Body of pancreas (tissue), 4 donors: ENCODE results near the gene RNF213. TPM values are rescaled to one million over a fixed set of nuclear protein-coding genes. Genes with fewer than 3 reads are reported as not detected.

Source experiments
- ATAC-seq: fragments of 150-250 bp; one replicate; pipeline ENCODE4 v1.9.1; 2016
- DNase-seq, 4 donors: peaks; one replicate each; pipeline ENCODE4 v3.0.0-alpha.2; 2019
- H3K27ac ChIP-seq, 4 donors: fragments of 200-600 bp; sonication (generic); 1 replicate in 3 of 4; 2 replicates in 1 of 4; pipeline versions ENCODE4 v1.5.1 to v1.6.1; 2016 to 2019; ENCODE audit warnings: mild to moderate bottlenecking in 1 of 4, mixed read lengths in 1 of 4, moderate library complexity in 1 of 4
- H3K27me3 ChIP-seq, 2 donors: fragments of 200-600 bp; sonication (generic); one replicate each; pipeline ENCODE4 v1.6.0; 2016; ENCODE audit warnings: mild to moderate bottlenecking in 1 of 2
- H3K36me3 ChIP-seq, 2 donors: fragments of 200-600 bp; sonication (generic); replicated peaks in 1 of 2; 2 replicates each; pipeline ENCODE4 v1.5.1; 2016; ENCODE audit warnings: low read depth in 2 of 2; ENCODE audit not compliant: insufficient read depth in 1 of 2
- H3K4me1 ChIP-seq: fragments of 200-600 bp; sonication (generic); one replicate; pipeline ENCODE4 v1.6.0; 2016
- H3K4me3 ChIP-seq, 2 donors: fragments of 200-600 bp; sonication (generic); 1 replicate in 1 of 2; 2 replicates in 1 of 2; pipeline ENCODE4 v1.5.1; 2016 to 2019
- H3K9me3 ChIP-seq, 3 donors: fragments of 200-600 bp; sonication (generic); 1 replicate in 2 of 3; 2 replicates in 1 of 3; pipeline ENCODE4 v1.5.1; 2016
- POLR2A ChIP-seq, 3 donors: fragments of 450-650 bp; IDR thresholded peaks; one replicate each; pipeline ENCODE4 v1.6.1; 2016; ENCODE audit warnings: antibody characterized with exemption in 3 of 3, mild to moderate bottlenecking in 2 of 3
- WGBS, 2 donors: methylation state at CpG; one replicate each; pipeline ENCODE4 v1.1.5; 2017; 5-methylcytosine and 5-hydroxymethylcytosine counted together
- intact Hi-C: fragments of 100-400 bp; cut with DNase I; formaldehyde crosslinking; loops from one replicate; pipeline ENCODE4 v1.15.1; 2023
- total RNA-seq, 2 donors: library from RNA; depleted of rRNA; stranded (reverse); fragments of >200 nt; gene quantifications; one replicate each; pipeline ENCODE4 v1.1.0, GENCODE V29; 2016
- TF ChIP-seq, protein P1 (sequence below), 7 experiments: fragments of 450-650 bp in 4 of 7; fragments of 200-600 bp in 3 of 7; sonication (generic) in 3 of 7; IDR thresholded peaks; one replicate each; pipeline ENCODE4 v1.5.1; 2016 to 2019; ENCODE audit warnings: antibody characterized with exemption in 7 of 7

RNF213 gene
- total RNA-seq, 2 donors from 2014 or later: 60.7 to 69.5 TPM

DNA sequence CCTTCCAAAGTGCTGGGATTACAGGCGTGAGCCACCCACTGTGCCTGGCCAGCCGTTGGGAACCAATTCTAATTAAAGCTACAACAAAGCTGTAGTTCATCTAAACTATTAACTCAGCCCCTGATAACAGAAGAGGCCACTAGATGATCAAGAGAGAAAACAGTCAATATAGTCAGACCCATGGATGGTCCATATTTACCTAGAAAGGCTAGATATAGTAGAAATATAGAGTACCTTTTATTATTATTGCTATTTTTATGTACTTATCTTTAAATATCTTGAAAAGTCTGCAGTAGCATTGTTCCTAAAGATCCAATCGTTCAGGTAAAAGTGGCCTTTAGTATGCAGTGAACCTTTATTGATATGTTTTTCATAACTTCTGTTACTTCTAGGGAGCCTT is 43.2 kb downstream of the RNF213 start:
- no peaks in the 10 kb centered on the region for H3K4me1 ChIP-seq
- 81 to 90% methylated on average over 3 of the region's 3 CpGs for WGBS, 2 donors
- DNase-seq: no peak
- ATAC-seq: no peak
- no peak overlapping the region for H3K27ac ChIP-seq
- H3K27me3 ChIP-seq: no peaks in the 10 kb centered on the region
- no peaks in the 10 kb centered on the region for H3K9me3 ChIP-seq
- TF ChIP-seq, protein P1, sequence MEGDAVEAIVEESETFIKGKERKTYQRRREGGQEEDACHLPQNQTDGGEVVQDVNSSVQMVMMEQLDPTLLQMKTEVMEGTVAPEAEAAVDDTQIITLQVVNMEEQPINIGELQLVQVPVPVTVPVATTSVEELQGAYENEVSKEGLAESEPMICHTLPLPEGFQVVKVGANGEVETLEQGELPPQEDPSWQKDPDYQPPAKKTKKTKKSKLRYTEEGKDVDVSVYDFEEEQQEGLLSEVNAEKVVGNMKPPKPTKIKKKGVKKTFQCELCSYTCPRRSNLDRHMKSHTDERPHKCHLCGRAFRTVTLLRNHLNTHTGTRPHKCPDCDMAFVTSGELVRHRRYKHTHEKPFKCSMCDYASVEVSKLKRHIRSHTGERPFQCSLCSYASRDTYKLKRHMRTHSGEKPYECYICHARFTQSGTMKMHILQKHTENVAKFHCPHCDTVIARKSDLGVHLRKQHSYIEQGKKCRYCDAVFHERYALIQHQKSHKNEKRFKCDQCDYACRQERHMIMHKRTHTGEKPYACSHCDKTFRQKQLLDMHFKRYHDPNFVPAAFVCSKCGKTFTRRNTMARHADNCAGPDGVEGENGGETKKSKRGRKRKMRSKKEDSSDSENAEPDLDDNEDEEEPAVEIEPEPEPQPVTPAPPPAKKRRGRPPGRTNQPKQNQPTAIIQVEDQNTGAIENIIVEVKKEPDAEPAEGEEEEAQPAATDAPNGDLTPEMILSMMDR (IDR thresholded peaks at IDR 0.05): no peak
- TF ChIP-seq POLR2A (IDR thresholded peaks at IDR 0.05): no peak
- no peak overlapping the region for H3K4me3 ChIP-seq
- H3K36me3 ChIP-seq: peaks cover 0 to 26% of the 10 kb centered on the region in 2 donors
- intact Hi-C loops: no loop called here

DNA sequence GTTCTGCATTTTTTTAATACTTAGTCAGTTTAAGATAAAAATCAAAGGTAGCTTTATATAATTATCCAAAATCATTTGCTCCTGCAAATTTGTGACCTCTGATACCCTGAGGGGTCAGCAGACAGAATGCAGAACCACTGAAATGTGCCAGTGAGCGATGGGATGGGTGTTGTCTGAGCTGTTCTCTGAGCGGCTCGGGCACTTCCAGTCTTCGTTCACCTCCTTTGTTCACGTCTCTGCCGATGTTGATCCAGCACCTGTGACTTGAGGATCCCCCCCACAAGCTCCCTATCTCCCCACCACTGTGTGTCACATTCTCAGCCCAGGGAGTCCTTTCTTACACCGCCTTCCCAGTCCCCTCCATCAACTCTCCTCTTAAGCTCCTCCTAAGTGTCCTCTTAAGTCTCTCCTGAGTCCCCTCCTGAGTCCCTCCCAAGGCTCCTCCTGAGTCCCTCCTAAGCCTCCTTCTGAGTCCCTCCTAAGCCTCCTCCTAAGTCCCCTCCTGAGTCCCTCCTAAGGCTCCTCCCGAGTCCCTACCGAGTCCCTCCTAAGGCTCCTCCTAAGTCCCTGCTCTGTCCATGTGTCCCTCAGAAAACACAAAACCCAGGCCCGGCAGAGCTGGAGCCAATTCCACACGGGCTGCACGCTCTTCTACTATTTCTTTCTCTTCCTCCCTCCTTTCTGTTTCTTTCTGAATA is 47.5 kb downstream of the RNF213 start:
- no peak for ATAC-seq
- H3K27ac ChIP-seq: no peak overlapping the region
- 74 to 86% methylated on average over 12 of the region's 12 CpGs for WGBS, 2 donors
- no peak for DNase-seq
- peaks cover 0 to 21% of the 10 kb centered on the region in 2 donors for H3K36me3 ChIP-seq
- no peak overlapping the region for H3K4me3 ChIP-seq
- H3K9me3 ChIP-seq: no peaks in the 10 kb centered on the region
- intact Hi-C loops: no loop called here
- H3K27me3 ChIP-seq: no peaks in the 10 kb centered on the region
- no peaks in the 10 kb centered on the region for H3K4me1 ChIP-seq
- TF ChIP-seq, protein P1 (IDR thresholded peaks at IDR 0.05): no peak
- no peak for TF ChIP-seq POLR2A (IDR thresholded peaks at IDR 0.05)

DNA sequence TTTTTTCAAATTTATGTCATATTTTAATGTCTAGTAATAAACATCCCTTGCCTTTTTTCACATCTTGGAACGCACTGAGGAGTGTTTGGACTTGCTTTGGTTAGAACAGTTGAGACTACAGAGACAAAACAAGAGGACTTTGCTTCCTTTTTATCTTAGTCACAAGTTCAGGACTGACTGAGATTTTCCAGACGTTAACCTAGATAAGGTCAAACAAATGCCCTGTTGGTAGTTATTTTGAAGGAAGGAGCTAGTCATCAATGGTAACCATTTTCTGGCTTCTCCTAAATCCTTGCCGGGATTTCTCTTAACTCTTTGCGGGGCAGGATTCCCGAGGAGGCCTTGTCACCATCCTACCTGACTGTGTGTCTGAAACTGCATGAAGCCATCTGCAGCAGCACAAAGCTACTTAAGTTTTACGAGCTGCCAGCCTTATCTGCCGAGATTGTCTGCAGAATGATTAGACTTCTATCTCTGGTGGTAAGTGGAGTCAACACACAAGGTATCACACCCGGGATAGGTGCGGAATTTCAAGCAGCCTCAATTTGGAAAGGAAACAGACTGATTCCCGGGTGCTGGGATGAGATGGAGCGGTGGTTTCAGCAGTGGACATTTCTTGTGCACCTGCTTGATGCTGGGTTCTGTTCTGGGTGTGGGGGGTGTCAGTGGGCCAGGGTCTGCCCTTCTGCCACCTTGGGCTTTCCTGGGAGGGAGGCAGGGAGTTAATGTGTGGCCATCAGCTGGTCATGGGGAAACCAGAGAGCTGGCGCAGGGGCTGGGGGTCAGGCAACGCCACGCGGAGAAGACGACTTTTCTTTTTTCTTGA is 48.3 kb downstream of the RNF213 start:
- TF ChIP-seq, protein P1 (IDR thresholded peaks at IDR 0.05): no peak
- no peak for TF ChIP-seq POLR2A (IDR thresholded peaks at IDR 0.05)
- Histone ChIP-seq H3K36me3 (peaks cover 0 to 22% of the 10 kb centered on the region in 2 donors), H3K27ac (no peak overlapping the region), H3K27me3 (no peaks in the 10 kb centered on the region), H3K9me3 (no peaks in the 10 kb centered on the region), H3K4me1 (no peaks in the 10 kb centered on the region), H3K4me3 (no peak overlapping the region)
- intact Hi-C loops: no loop called here
- DNase-seq: no peak
- 79 to 85% methylated on average over 13 to 16 of the region's 16 CpGs for WGBS, 2 donors
- no peak for ATAC-seq

DNA sequence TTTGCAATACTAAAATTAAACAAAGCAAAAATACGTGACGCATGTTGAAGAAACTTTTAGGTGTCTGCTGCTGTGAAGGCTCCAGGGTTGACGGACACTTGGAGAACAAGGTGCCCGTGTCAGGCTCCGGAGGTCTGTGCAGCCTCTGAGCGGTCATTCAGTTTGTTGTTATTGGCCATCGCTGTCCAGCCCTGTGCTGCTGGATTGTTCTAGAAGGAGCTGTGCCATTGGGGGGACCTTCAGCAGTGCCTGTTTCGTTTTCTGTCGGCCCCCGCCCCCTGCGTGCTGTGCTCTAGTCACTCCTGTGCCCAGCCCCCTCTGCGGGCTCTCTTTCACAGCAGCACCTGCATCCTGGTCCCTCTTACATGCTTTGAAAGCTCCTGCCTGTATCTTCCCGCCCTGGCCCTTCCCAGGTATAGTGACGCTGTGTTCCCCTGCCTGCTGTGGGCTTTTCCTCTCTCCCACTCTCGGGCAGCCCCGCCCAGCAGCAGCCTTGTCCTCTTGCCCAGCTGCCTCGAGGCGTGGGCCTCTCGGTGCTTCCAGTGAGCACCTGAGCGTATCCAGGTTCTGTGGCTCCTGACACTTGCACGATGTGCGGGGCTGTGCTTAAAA is 50.7 kb downstream of the RNF213 start:
- Histone ChIP-seq H3K4me3 (no peak overlapping the region), H3K27me3 (no peaks in the 10 kb centered on the region), H3K9me3 (no peaks in the 10 kb centered on the region), H3K4me1 (no peaks in the 10 kb centered on the region), H3K36me3 (peaks cover 0 to 19% of the 10 kb centered on the region in 2 donors), H3K27ac (no peak overlapping the region)
- intact Hi-C loops: no loop called here
- 93 to 96% methylated on average over 17 to 22 of the region's 22 CpGs for WGBS, 2 donors
- DNase-seq (no peak), ATAC-seq (no peak)
- TF ChIP-seq, protein P1 (IDR thresholded peaks at IDR 0.05): no peak
- TF ChIP-seq POLR2A (IDR thresholded peaks at IDR 0.05): no peak
